HEK293 (cell line): Measurements from ENCODE around the gene MACF1.

Experiments
- CTCF ChIP-seq: fragments of 450-650 bp; formaldehyde crosslinking; IDR thresholded peaks from 2 replicates; pipeline ENCODE4 v1.5.1; 2016; ENCODE audit warnings: missing biosample characterization, missing genetic modification characterization
- FEZF1 ChIP-seq: fragments of 450-650 bp; formaldehyde crosslinking; IDR thresholded peaks from 2 replicates; pipeline ENCODE4 v1.5.1; 2016; ENCODE audit warnings: missing biosample characterization, missing genetic modification characterization
- KLF16 ChIP-seq: fragments of 450-650 bp; formaldehyde crosslinking; IDR thresholded peaks from 2 replicates; pipeline ENCODE4 v1.5.1; 2017; ENCODE audit warnings: missing biosample characterization, missing genetic modification characterization
- PRDM6 ChIP-seq: fragments of 450-650 bp; formaldehyde crosslinking; IDR thresholded peaks from 2 replicates; pipeline ENCODE4 v1.5.1; 2017; ENCODE audit warnings: missing biosample characterization, missing genetic modification characterization
- REST ChIP-seq: fragments of 450-650 bp; formaldehyde crosslinking; IDR thresholded peaks from 2 replicates; pipeline ENCODE4 v1.5.1; 2016; ENCODE audit warnings: missing biosample characterization, missing genetic modification characterization
- SP2 ChIP-seq: fragments of 450-650 bp; formaldehyde crosslinking; IDR thresholded peaks from 2 replicates; pipeline ENCODE4 v1.5.1; 2016; ENCODE audit warnings: missing biosample characterization, missing genetic modification characterization
- YY1 ChIP-seq: fragments of 450-650 bp; formaldehyde crosslinking; IDR thresholded peaks from 2 replicates; pipeline ENCODE4 v1.5.1; 2018; ENCODE audit warnings: missing biosample characterization, missing genetic modification characterization
- ZFP37 ChIP-seq: fragments of 450-650 bp; formaldehyde crosslinking; IDR thresholded peaks from 2 replicates; pipeline ENCODE4 v1.5.1; 2016; ENCODE audit warnings: missing biosample characterization, missing genetic modification characterization
- ZNF221 ChIP-seq: fragments of 450-650 bp; formaldehyde crosslinking; IDR thresholded peaks from 2 replicates; pipeline ENCODE4 v1.5.1; 2017; ENCODE audit warnings: missing biosample characterization, missing genetic modification characterization, borderline replicate concordance
- ZNF530 ChIP-seq: fragments of 450-650 bp; formaldehyde crosslinking; IDR thresholded peaks from 2 replicates; pipeline ENCODE4 v1.5.1; 2016; ENCODE audit warnings: low read depth, missing biosample characterization, missing genetic modification characterization
- TF ChIP-seq, protein P1 (sequence below): fragments of 450-650 bp; formaldehyde crosslinking; IDR thresholded peaks from 2 replicates; pipeline ENCODE4 v1.5.1; 2016; ENCODE audit warnings: missing biosample characterization, missing genetic modification characterization
- TF ChIP-seq, protein P2 (sequence below): fragments of 450-650 bp; formaldehyde crosslinking; IDR thresholded peaks from 2 replicates; pipeline ENCODE4 v1.5.1; 2016; ENCODE audit warnings: missing biosample characterization, missing genetic modification characterization
- TF ChIP-seq, protein P3 (sequence below): fragments of 450-650 bp; formaldehyde crosslinking; IDR thresholded peaks from 2 replicates; pipeline ENCODE4 v1.5.1; 2016; ENCODE audit warnings: missing biosample characterization, missing genetic modification characterization
- TF ChIP-seq, protein P4 (sequence below): fragments of 450-650 bp; formaldehyde crosslinking; IDR thresholded peaks from 2 replicates; pipeline ENCODE4 v1.5.1; 2016; ENCODE audit warnings: missing biosample characterization, missing genetic modification characterization, low read depth

DNA sequence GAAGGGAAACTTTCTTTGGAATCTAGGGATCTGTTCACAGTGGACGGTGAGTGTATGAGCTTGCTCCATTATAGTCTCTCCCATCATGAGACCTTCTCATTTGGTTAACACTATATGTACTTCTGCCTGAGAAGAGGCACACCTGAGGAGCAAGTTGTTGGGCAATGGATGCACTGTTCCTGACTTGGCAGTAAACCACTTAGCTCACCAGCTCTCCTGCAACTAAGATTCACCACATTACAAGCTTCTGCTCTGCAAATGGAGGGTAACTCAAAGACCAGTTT lies 10.2 kb downstream of the MACF1 start:
- TF ChIP-seq, protein P1, sequence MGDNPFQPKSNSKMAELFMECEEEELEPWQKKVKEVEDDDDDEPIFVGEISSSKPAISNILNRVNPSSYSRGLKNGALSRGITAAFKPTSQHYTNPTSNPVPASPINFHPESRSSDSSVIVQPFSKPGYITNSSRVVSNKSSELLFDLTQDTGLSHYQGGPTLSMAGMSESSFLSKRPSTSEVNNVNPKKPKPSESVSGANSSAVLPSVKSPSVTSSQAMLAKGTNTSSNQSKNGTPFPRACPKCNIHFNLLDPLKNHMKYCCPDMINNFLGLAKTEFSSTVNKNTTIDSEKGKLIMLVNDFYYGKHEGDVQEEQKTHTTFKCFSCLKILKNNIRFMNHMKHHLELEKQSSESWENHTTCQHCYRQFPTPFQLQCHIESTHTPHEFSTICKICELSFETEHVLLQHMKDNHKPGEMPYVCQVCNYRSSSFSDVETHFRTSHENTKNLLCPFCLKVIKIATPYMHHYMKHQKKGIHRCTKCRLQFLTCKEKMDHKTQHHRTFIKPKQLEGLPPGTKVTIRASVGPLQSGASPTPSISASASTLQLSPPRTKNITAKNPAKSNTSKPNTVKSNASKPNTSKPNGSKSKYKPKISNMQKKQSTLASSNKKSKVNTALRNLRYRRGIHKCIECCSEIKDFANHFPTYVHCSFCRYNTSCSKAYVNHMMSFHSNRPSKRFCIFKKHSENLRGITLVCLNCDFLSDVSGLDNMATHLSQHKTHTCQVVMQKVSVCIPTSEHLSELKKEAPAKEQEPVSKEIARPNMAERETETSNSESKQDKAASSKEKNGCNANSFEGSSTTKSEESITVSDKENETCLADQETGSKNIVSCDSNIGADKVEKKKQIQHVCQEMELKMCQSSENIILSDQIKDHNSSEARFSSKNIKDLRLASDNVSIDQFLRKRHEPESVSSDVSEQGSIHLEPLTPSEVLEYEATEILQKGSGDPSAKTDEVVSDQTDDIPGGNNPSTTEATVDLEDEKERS (tag by site-specific recombination) = no peak
- no peak for TF ChIP-seq CTCF (tag by site-specific recombination)
- TF ChIP-seq ZNF221 (tag by site-specific recombination) = no peak
- TF ChIP-seq PRDM6 = no peak
- no peak for TF ChIP-seq ZFP37 (tag by site-specific recombination)
- TF ChIP-seq ZNF530 = no peak
- TF ChIP-seq, protein P2, sequence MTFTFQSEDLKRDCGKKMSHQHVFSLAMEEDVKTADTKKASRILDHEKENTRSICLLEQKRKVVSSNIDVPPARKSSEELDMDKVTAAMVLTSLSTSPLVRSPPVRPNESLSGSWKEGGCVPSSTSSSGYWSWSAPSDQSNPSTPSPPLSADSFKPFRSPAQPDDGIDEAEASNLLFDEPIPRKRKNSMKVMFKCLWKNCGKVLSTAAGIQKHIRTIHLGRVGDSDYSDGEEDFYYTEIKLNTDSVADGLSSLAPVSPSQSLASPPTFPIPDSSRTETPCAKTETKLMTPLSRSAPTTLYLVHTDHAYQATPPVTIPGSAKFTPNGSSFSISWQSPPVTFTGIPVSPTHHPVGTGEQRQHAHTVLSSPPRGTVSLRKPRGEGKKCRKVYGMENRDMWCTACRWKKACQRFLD (tag by site-specific recombination) = no peak
- no peak for TF ChIP-seq KLF16 (tag by site-specific recombination)
- TF ChIP-seq YY1 = no peak
- TF ChIP-seq REST (tag by site-specific recombination) = no peak
- no peak for TF ChIP-seq SP2 (tag by site-specific recombination)
- TF ChIP-seq, protein P3, sequence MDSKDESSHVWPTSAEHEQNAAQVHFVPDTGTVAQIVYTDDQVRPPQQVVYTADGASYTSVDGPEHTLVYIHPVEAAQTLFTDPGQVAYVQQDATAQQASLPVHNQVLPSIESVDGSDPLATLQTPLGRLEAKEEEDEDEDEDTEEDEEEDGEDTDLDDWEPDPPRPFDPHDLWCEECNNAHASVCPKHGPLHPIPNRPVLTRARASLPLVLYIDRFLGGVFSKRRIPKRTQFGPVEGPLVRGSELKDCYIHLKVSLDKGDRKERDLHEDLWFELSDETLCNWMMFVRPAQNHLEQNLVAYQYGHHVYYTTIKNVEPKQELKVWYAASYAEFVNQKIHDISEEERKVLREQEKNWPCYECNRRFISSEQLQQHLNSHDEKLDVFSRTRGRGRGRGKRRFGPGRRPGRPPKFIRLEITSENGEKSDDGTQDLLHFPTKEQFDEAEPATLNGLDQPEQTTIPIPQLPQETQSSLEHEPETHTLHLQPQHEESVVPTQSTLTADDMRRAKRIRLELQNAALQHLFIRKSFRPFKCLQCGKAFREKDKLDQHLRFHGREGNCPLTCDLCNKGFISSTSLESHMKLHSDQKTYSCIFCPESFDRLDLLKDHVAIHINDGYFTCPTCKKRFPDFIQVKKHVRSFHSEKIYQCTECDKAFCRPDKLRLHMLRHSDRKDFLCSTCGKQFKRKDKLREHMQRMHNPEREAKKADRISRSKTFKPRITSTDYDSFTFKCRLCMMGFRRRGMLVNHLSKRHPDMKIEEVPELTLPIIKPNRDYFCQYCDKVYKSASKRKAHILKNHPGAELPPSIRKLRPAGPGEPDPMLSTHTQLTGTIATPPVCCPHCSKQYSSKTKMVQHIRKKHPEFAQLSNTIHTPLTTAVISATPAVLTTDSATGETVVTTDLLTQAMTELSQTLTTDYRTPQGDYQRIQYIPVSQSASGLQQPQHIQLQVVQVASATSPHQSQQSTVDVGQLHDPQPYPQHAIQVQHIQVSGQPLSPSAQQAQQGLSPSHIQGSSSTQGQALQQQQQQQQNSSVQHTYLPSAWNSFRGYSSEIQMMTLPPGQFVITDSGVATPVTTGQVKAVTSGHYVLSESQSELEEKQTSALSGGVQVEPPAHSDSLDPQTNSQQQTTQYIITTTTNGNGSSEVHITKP (tag by site-specific recombination) = no peak
- no peak for TF ChIP-seq FEZF1 (tag by site-specific recombination)
- TF ChIP-seq, protein P4, sequence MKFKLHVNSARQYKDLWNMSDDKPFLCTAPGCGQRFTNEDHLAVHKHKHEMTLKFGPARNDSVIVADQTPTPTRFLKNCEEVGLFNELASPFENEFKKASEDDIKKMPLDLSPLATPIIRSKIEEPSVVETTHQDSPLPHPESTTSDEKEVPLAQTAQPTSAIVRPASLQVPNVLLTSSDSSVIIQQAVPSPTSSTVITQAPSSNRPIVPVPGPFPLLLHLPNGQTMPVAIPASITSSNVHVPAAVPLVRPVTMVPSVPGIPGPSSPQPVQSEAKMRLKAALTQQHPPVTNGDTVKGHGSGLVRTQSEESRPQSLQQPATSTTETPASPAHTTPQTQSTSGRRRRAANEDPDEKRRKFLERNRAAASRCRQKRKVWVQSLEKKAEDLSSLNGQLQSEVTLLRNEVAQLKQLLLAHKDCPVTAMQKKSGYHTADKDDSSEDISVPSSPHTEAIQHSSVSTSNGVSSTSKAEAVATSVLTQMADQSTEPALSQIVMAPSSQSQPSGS (tag by site-specific recombination) = no peak
